ENCODE measurements around the gene CTSC.
A peak's percentile ranks its signal among the peaks of the same experiment; 100 is the strongest.

Gene CTSC

GRCh38 chr11:88353386-88353785, 15.8 kb upstream of the CTSC start:
- TF ChIP-seq ZFX (IDR thresholded peaks at IDR 0.05) = no peak
- no peak for TF ChIP-seq CTCF (conservative IDR thresholded peaks at IDR 0.05)
- no peak overlapping the region for H3K27ac ChIP-seq

GRCh38 chr11:88352139-88352538, 14.6 kb upstream of the CTSC start:
- no peak overlapping the region for H3K27ac ChIP-seq
- no peak for TF ChIP-seq ZFX (IDR thresholded peaks at IDR 0.05)

GRCh38 chr11:88348870-88349269, 11.3 kb upstream of the CTSC start:
- H3K27ac ChIP-seq = no peak overlapping the region

GRCh38 chr11:88345949-88346348, 8.4 kb upstream of the CTSC start:
- TF ChIP-seq ZFX (IDR thresholded peaks at IDR 0.05) (no peak), CTCF (conservative IDR thresholded peaks at IDR 0.05) (no peak)
- H3K27ac ChIP-seq = no peak overlapping the region

More at GRCh38 chr11:88348870-88349269, 11.3 kb upstream of the CTSC start:
- TF ChIP-seq ZFX (IDR thresholded peaks at IDR 0.05) (no peak), CTCF (conservative IDR thresholded peaks at IDR 0.05) (no peak)

- no peak overlapping the region for H3K27ac ChIP-seq
- TF ChIP-seq ZFX (IDR thresholded peaks at IDR 0.05) (no peak), CTCF (conservative IDR thresholded peaks at IDR 0.05) (no peak)
Measured at GRCh38 chr11:88345408-88345807, 7.9 kb upstream of the CTSC start.

GRCh38 chr11:88344869-88345268, 7.3 kb upstream of the CTSC start:
- H3K27ac ChIP-seq = no peak overlapping the region
- TF ChIP-seq CTCF (conservative IDR thresholded peaks at IDR 0.05) (no peak), ZFX (IDR thresholded peaks at IDR 0.05) (no peak)

GRCh38 chr11:88341522-88342251, 4.2 kb upstream of the CTSC start:
- TF ChIP-seq ZFX (IDR thresholded peaks at IDR 0.05) (no peak), CTCF (conservative IDR thresholded peaks at IDR 0.05) (peak; percentile 24)

GRCh38 chr11:88340366-88340935, 2.9 kb upstream of the CTSC start:
- TF ChIP-seq CTCF (conservative IDR thresholded peaks at IDR 0.05) (no peak), ZFX (IDR thresholded peaks at IDR 0.05) (no peak)
- no peak overlapping the region for H3K27ac ChIP-seq

More at GRCh38 chr11:88341522-88342251, 4.2 kb upstream of the CTSC start:
- H3K27ac ChIP-seq = no peak overlapping the region
